B cell (primary cell): ENCODE measurements around the gene DNAI2.

Source experiments
- EZH2 ChIP-seq: IDR thresholded peaks from 2 replicates; pipeline ENCODE4 v1.6.1; 2012; ENCODE audit warnings: borderline replicate concordance, low read depth, mild to moderate bottlenecking, moderate library complexity, low read length; ENCODE audit not compliant: insufficient read depth, poor library complexity, severe bottlenecking
- TF ChIP-seq, protein P1 (sequence below): fragments of 200-600 bp; IDR thresholded peaks from one replicate; pipeline ENCODE4 v1.8.0; 2022; ENCODE audit warnings: antibody characterized with exemption, mild to moderate bottlenecking

DNA sequence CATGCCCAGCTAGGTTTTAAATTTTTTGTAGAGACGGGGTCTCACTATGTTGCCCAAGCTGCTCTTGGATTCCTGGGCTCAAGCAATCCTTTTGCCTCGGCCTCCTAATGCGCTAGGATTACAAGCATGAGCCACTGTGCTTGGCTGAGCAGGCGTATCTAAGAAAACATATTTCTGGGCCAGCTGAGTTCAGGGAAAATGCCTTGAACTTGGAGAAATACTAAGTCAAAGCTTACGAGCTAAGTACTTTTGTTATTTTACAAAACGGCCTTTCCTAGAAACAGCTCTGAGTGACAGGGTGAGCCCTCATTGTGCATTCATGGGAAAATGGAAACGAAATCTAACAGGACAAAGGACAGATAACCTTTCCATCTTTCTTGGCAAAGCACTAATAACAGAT is 24.7 kb downstream of the DNAI2 start:
- TF ChIP-seq, protein P1, sequence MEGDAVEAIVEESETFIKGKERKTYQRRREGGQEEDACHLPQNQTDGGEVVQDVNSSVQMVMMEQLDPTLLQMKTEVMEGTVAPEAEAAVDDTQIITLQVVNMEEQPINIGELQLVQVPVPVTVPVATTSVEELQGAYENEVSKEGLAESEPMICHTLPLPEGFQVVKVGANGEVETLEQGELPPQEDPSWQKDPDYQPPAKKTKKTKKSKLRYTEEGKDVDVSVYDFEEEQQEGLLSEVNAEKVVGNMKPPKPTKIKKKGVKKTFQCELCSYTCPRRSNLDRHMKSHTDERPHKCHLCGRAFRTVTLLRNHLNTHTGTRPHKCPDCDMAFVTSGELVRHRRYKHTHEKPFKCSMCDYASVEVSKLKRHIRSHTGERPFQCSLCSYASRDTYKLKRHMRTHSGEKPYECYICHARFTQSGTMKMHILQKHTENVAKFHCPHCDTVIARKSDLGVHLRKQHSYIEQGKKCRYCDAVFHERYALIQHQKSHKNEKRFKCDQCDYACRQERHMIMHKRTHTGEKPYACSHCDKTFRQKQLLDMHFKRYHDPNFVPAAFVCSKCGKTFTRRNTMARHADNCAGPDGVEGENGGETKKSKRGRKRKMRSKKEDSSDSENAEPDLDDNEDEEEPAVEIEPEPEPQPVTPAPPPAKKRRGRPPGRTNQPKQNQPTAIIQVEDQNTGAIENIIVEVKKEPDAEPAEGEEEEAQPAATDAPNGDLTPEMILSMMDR = no peak
- TF ChIP-seq EZH2 = no peak
